GM19467 (cell line): ENCODE measurements around the gene PGLYRP4.
"Not testable (repeated sequence)": the region's sequence is repeated elsewhere in the genome, so short reads cannot be mapped to it uniquely, and the experiment has no call there.

ENCODE experiments used
- ATAC-seq: cut with Tn5 transposase; IDR thresholded peaks from one replicate; pipeline ENCODE4 v1.9.1; 2021; ENCODE audit warnings: mild to moderate bottlenecking, moderate library complexity; ENCODE audit not compliant: unreplicated experiment

The PGLYRP4 gene

DNA sequence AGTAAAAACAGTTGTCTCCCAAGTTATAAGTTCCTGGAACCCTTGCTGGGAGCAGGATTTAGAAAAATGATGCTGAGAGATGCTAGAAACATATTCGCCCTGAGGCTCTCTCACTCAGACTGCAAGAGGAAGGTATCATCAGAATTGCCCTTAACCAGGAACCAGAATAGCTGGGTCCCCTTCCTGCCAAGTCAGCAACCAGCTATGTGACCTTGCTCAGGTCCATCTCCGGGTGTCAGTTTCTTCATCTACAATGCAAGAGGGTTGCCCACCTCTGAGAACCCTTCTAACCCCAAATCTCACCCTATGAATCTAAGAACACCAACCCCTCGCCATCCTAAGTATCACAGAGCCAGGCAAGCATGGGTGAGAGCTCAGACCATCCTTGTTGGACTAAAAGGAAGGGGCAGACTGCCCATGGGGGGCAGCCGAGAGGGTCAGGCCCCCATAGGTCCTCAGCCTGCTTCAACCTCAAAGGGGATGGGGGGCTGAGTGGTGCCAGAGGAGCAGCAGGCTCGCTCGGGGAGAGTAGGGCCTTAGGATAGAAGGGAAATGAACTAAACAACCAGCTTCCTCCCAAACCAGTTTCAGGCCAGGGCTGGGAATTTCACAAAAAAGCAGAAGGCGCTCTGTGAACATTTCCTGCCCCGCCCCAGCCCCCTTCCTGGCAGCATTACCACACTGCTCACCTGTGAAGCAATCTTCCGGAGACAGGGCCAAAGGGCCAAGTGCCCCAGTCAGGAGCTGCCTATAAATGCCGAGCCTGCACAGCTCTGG is 8.6 kb upstream of the PGLYRP4 start:
- no peak for ATAC-seq

DNA sequence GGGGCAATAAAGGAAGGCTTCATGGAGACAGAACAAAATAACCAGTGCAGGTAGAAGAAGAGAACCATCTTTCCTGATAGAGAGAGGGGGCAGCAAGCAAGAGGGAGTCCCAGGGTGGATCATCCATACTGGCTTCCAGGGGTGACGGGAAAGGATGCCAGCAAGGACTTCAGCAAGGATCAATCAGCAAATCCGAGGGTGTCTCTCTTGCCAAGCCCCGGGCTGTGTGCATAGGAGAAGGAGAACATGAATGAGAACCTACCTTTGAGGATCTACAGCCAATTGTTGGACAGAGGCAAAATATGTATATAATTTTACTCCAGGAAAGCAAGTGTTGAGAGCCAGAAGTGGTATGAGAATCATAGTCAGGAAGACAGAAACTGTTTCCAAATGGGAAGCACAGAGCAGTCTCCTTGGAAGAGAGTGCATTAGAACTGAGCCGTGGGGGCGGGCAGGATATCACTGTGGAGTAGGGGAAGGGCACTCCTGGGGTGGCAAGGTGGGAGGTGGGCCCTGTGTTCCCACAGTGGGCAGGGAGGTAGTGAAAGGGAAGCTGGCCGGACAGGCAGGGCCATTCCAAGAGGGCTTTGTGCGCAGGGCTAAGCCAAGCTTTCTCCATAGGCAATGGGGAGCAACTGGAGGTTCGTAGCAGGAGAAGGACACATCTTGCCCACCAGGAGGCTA is 7.9 kb upstream of the PGLYRP4 start:
- no peak for ATAC-seq

DNA sequence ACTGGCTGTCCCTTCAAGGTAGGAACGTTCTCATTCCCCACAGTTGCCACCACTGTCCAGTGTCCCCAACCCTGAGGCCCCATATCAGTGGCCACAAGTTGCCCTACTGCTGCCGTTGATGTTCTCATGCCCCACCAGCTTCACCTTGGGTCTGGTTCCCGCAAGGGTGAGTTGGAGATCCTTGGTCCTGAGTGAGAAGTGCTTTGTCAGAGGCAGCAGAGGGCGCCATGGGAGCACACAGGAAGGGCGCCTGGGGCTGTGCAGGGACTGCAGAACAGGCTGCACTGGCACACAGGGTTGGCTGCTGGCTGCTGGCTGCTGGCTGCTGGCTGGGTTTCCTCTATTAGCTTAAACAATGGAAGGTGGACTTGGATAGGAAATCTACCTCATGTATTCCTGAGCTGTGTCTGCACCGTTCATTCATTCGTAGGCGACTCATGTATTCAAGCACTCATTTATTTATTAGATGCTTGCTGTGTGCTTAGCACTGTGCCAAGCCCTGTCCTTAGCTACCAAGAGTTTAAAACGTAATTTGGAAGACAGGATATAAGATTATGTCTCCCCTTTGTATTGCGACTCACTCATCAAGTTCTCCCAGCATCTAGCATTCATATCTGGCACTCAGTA is 6.9 kb upstream of the PGLYRP4 start:
- no peak for ATAC-seq

DNA sequence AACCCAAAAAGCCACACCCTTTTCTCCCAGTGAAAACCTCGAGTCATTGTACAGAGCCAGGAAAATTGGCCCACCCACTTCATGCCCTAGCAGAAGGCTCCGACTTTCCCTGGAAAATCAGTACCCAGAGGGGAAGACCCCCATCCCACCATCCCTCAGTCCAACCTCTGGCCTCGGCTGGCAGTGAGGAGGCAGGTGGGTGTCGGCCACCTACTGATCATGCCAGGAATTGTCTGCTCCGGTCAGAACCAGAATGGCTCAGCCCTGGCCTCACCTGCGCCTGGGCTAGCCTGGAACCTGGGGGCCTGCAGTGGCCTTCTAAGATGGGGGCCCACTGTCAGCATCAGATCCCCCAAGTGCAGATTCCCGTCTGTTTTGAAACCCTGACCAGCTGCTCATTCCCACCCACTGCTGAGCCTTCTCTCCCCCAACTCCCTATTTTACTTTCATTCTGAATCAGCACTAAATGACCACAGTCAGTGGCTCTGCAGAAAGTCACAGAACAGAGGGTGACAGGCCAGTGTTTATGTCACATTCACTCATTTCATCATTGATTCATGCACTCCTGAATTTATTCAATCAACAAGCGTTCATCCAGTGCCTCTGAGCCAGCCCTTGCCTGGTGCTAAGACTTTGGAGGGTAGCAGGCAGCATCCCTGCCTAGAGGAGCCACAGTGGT is 6.0 kb upstream of the PGLYRP4 start:
- no peak for ATAC-seq

DNA sequence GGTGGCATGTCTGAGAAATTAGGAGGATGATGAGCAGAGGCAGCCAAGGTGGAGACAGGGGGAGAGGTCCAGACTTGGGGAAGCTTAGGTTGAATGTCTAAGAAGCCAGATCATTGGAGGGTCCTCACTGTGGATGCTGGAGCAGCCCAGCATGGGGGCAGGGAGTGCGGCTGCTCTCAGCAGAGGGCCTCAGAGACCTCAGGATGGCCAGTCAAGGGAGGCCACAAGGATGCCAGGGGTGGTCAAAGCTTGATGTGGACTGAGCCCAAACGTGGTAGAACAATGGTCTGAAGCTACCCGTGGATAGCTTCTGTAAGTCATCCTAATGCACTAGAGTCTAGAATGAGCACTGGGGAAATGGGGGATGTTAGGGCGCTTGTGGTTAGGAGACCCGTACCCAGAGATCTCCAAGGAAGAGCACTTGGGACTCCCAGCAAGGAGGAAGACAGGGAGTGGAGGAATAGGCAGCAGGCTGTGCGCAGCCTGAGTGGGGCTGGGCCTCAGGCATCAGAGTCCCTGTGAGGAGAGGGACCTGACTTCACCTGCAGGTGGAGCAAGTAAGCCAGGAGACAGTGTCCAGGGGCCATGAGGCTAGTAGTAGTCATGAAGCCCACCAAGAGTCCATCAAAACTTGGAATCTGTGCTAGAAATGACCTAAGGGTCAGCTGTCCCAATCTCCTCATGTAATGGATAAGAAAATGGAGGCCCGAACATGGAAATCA is 4.7 kb upstream of the PGLYRP4 start:
- no peak for ATAC-seq

DNA sequence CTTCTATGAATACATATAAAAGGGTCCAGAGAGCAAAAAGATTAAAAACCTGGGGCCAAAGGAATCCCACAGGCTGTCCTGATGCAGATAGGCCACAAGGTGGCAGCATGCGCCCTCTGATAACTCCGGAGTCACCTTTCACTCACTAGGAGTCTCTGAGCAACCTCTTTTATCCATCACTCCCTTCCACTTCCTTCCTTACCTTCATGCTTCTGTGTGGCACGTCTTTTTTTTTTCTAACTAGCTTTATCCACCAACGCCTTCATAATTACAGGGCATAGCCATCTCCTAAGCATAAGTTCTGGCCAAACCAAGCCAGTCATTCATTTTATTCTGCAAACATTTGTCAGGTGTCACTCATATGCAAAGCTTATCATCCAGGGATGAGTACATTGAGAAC is 3.9 kb upstream of the PGLYRP4 start:
- no peak for ATAC-seq

DNA sequence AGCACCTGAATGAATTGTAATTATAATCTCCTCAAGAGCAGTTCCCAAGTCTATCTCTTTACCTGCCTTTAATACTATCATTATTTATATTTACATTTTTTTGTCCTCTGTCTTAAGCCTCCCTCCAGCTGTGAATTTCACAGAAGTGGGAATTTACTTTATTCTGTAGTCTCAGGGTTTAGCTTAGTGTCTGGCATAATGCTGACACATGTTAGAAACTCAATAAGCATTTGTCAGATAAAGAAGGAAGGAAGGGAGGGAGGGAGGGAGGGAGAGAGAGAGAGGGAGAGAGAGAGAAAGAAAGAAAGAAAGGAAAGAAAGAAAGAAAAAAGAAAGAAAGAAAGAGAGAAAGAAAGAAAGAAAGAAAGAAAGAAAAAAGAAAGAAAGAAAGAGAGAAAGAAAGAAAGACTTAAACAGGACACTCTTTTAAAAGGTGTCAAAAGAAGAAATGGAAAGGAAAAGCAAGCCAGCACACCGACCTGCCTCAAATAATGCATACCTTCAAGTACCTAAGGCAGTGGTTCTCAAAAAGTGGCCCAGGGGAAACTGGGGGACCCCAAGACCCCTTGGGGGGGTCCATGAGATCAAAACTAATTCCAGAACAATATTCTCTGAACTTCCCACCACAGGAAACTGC is 1.8 kb upstream of the PGLYRP4 start:
- no peak for ATAC-seq

DNA sequence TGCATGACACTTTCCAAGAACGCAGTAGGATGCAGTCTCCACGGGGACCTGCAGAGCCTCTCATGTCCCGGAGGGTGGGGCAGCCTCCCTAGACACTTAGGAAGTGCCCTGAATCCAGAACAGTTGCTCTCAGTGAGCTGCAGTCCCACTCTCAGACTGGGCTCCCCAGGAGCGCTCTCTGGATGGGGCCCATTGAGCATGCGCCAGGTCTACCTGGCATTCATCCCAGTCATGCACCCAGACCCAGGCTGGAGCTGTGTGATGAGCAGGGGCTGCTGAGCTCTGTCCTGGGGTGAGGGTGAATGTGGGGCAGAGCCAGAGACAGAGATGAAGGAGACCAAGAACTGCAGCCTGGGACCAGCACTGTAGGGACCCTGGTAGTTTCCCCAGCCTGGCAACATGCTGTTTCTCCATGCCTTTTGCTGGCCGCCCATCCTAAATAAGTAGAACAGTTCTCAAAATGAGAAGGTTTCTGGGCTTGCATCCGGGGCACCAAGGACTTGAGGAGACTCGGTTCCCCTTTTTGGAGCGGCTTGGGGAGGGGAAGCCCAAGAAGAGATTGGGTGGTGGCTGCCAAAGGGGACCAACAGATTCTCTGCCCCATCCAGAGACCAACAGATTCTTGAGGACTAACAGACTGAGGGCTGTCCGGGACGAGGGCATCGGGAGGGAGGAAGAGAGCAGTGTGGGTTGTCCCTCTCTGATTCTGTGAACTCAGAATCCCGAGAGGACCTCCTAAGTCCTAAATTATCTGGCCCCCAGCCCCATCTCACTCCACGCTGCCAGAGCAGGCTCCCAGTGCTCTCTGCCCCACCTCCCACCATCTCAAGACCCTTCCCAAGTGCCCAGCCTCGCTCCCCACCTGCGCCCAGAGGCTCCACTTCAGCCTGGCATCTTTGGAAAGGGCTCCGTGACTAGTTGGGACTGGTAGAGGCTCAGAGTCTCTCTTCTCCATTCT is 1.0 kb upstream of the PGLYRP4 start:
- no peak for ATAC-seq

DNA sequence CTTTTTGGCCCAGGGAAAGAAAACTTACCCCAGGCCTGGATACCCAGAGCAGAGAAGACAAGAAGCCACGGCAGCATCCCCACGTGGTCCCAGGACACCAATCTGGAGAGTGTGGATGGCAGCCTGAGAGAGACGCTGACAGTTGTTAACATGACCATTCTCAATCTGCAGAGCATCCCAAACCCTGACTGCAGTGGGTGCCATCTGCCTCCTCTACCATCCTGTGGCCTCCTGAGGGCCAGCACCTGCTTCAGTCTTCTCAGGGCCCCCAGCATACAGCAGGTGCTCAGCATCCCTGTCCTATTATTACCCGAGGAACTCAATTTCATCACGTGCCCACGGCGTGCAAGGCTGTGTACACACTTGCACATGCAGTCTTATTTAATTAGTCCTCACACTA is 785 bp downstream of the PGLYRP4 start:
- no peak for ATAC-seq

DNA sequence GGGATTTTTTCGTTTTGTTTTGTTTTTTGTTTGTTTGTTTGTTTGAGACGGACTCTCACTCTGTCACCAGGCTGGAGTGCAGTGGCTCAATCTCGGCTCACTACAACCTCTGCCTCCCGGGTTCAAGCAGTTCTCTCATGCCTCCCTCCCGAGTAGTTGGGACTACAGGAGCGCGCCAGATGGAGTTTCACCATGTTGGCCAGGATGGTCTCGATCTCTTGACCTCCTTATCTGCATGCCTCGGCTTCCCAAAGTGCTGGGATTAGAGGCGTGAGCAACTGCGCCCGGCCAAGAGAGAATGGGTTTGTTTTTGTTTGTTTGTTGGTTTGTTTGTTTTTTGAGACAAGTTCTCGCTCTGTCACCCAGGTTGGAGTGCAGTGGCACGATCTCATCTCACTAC is 1.6 kb downstream of the PGLYRP4 start:
- ATAC-seq = not testable (repeated sequence)

DNA sequence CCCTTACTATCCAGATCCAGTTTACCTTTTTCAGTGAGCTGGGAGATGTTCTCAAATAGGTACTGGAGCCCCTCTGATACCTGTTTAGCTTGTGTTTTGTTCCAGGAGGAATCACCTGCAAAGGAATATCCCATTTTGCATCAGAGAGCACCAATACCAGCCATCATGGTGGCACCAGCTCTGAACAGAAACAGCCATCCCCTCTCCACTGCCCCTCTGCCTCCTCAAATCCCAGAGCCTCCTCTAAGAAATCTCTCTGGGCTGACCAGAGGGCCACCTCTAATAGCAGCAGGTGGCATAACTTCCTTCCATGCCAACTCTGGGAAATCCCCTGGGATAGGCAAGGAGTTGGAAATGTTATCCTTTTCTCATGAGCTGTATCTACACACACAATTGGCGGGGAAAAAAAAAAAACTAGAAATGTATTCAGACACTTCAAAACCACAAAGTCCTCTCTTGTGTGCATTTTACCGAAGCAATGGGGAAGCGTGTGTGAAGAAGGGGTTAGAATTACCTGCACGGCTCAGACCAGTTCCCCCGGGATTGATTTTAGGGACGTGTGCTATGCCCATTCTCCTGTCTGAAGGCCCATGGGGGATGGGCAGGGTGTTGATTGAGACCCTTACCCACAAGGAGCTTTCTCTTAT is 2.4 kb downstream of the PGLYRP4 start:
- no peak for ATAC-seq

DNA sequence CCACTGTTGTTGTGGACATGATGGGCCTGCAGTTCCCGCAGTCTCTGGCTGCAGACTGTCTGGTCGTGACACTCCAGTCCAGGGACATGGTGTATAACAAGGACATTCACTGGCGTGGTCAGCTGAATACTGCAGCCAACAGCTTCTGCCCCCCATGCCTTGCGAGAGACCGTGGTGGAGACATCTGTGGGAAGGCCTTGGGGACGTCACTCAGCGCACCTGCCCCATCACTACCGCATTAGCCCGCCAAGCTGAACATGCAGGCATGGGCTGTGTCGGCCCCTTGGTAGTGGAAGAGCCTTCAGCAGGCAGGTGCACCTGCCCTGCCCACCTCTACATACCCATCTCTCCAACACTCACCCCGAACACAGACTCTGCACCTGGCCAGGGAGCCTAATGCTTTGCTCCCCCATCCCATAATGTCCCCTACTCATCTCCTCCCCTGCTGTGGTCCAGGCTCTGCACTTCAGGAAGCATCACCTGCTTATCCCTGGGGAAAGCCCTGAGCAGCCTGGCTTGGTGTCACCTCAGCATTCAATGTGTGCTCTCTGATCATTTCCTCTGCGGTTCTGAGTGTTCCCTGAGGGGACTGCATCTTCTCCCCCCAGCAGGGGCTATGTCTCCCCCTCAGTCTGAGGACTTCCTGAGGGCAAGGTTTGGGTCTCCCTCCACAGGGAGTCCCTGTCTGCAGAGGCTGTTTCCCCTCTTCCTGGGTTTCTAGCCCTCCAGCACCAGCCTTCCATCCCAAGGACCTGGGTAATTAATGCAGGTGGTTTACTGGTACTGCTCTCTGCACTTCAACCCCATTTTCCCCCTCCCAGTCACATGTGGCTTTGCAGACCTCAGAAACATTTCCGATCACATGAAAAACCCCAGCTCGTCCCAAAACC is 3.2 kb downstream of the PGLYRP4 start:
- no peak for ATAC-seq

DNA sequence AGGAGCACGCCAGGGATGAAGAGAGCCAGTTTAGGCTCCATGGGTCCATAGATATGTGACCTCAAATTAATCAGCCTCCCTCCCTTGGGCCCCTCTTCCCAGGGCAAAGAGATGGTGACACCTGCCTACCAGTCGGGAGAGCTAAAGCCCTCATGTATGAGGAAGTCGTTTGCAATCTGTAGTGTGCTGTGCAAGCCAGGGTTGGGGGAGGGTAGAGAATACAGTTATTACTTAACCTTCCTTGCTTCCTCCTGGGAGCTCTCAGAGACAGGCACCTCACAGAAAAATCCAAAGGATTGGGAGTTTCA is 4.0 kb downstream of the PGLYRP4 start:
- no peak for ATAC-seq

DNA sequence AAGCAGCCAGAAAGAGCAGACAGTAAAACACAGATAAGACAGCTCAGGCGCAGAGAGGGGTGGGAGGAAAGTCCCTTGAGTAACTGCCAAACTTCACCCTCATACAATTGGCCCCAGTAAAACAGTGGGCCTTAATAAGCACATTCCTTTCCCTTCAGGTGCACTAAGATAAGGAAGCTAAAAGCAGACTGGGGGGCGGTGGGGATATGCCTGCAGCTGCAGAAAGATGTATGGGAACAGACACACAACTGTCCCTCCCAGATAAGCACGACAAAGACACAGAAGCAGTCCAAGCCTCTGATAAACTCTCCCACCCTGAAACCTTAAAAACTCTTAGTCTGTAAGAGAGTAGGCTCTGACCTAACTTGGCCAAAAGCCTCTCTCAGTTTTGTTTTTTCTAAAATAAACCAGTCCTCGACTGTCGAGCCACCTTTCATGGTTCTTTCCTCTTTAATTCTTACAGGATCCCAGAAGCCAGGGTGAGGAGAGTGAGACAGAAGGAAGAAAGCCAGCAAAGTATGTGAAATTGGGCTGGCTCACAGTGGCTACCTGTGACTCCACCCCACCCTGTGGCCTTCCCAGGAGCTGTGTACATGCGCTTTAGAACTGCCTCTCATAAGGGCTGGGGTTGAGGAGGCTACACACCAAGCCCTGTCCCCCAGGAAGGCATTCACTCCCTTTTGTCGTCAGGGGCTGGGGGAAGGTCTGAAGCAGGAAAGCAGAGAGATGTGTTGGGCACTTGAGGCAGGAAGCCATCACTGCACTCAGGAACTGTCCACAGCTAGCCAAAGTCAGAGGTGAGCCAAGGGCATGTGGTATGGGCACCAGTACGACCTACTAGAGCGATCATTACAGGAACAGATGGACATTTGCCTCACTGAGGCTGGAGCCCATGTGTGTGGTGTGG is 4.6 kb downstream of the PGLYRP4 start:
- no peak for ATAC-seq

DNA sequence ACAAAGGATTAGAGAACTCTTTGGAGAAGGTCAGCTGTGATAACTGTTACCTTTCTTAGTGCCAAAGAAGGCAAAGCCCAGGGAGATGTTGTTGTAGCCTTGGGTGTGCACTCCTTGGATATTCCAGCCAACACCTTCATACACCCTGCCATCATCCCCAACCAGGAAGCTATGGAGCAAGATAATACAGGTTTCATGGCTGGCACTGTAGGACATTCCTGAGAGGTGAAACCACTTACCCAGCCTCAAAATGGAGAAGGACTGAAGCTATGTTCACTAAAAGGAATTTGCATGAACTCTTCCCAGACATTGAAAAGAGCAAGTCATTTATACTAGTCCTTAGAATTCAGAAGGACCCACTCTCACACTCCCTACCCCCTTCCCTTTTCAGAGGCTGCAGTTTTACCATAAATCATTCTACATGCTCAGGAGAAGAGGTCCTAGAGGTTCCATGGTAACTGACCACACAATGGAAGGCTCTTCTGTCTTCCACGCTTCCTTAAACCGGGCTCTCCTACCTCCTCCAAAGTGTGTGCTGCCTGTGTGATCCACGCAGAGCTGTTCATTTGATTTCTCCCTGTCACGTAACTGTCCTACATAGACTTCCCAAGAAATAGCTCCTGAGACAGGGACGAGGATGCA is 5.5 kb downstream of the PGLYRP4 start:
- no peak for ATAC-seq

DNA sequence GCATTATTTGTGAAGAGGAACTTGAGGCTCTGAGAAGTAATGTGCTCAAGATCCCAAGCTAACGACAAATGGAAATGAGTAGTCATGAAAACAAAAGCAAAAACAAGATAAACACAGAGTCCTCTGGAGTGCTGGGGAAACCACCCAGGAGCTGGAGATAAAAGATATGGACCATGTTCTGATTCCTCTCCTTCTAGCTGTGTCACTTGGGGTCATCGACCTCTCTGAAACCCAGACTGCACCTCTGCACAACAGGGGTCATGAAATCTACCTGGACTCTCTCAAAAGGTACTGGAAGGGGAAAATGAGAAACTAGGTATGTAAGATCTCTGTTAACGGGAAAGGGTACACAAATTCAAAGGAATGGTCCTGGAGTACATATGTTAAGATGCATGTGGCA is 6.5 kb downstream of the PGLYRP4 start:
- ATAC-seq = no peak
